HL-60 (cell line): ENCODE results near the gene CNP.

Experiments used
- DNase-seq, 2 experiments: peaks; one replicate each; pipeline ENCODE4 v3.0.0-alpha.2; 2010 to 2020; ENCODE audit warnings: low read depth in 1 of 2, low spot score in 1 of 2
- H3K27ac ChIP-seq: fragments of 250-450 bp; sonication (Bioruptor Pico); replicated peaks from 2 replicates; pipeline ENCODE4 v1.5.1; 2020; ENCODE audit warnings: mild to moderate bottlenecking, moderate library complexity
- H3K27me3 ChIP-seq: fragments of 250-450 bp; sonication (Bioruptor Pico); 2 replicates; pipeline ENCODE4 v1.5.1; 2021; ENCODE audit warnings: mild to moderate bottlenecking, moderate library complexity; ENCODE audit not compliant: insufficient read depth, poor library complexity, severe bottlenecking
- H3K4me3 ChIP-seq: replicated peaks from 2 replicates; pipeline ENCODE4 v1.5.1; 2011; ENCODE audit warnings: mild to moderate bottlenecking, control low read depth, low read length; ENCODE audit not compliant: insufficient read depth
- GABPA ChIP-seq: IDR thresholded peaks from 2 replicates; pipeline ENCODE4 v1.6.1; 2012; ENCODE audit warnings: low read depth
- POLR2AphosphoS5 ChIP-seq: IDR thresholded peaks from 2 replicates; pipeline ENCODE4 v1.6.1; 2012; ENCODE audit warnings: low read depth
- SPI1 ChIP-seq: IDR thresholded peaks from 2 replicates; pipeline ENCODE4 v1.6.1; 2012; ENCODE audit warnings: low read depth, mild to moderate bottlenecking, borderline replicate concordance
- long read RNA-seq: library from polyadenylated mRNA; unstranded; transcript quantifications from one replicate; pipeline ENCODE4 v2.0.0, GENCODE V29; 2020
- TF ChIP-seq, protein P1 (sequence below): IDR thresholded peaks from 2 replicates; pipeline ENCODE4 v1.6.1; 2012; ENCODE audit warnings: low read depth; ENCODE audit not compliant: insufficient replicate concordance
- TF ChIP-seq, protein P2 (sequence below): IDR thresholded peaks from one replicate; pipeline ENCODE4 v1.5.1; 2011; ENCODE audit warnings: low read length, control low read depth, inconsistent platforms; ENCODE audit not compliant: insufficient read depth

CNP gene
- long read RNA-seq, full-length matches to known transcripts, result 513 of 531 reads
- long read RNA-seq, partial matches to known transcripts, result 11 of 531 reads
- long read RNA-seq, other reads (novel, unspliced or antisense), result 7 of 531 reads

DNA sequence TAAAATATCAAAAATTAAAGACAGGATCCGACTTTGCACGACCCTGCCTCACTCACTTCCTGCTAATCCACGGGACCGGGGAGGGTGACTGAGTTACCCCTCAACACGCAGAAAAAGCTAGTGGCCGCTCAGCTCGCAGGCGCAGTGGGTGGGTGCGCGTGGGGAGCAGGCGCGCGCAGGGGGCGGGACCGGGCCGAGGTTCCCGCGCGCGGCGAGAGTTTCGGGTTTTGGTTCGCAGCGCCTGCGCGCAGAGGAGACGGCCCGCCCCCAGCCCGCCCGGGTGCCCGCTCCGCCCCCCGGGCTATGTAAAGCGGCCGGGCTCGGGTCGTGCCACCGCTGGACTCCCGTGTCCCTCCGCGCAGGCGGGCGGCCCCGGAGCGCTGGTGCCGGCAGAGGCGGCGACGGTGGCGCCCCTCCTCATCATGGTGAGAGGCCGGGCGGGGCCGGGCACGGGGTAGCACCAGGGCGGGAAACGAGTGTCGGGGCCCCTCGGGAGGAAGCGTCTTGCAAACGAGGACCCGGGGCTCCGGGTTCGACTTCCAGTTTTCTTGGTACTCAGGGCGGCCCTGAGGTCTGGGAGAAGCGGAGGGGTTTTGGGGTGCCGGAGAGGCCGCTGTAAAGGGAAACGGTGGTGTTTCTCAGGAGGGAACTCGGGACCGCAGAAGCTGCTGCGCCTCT lies at the start of gene CNP:
Gene CNP, plus strand, starts transcription at position 333 of the 678 bp plus-strand sequence. Its CDS starts 90 bp downstream, at position 423.
- peak; percentile 49 for TF ChIP-seq POLR2AphosphoS5
- TF ChIP-seq, protein P1, sequence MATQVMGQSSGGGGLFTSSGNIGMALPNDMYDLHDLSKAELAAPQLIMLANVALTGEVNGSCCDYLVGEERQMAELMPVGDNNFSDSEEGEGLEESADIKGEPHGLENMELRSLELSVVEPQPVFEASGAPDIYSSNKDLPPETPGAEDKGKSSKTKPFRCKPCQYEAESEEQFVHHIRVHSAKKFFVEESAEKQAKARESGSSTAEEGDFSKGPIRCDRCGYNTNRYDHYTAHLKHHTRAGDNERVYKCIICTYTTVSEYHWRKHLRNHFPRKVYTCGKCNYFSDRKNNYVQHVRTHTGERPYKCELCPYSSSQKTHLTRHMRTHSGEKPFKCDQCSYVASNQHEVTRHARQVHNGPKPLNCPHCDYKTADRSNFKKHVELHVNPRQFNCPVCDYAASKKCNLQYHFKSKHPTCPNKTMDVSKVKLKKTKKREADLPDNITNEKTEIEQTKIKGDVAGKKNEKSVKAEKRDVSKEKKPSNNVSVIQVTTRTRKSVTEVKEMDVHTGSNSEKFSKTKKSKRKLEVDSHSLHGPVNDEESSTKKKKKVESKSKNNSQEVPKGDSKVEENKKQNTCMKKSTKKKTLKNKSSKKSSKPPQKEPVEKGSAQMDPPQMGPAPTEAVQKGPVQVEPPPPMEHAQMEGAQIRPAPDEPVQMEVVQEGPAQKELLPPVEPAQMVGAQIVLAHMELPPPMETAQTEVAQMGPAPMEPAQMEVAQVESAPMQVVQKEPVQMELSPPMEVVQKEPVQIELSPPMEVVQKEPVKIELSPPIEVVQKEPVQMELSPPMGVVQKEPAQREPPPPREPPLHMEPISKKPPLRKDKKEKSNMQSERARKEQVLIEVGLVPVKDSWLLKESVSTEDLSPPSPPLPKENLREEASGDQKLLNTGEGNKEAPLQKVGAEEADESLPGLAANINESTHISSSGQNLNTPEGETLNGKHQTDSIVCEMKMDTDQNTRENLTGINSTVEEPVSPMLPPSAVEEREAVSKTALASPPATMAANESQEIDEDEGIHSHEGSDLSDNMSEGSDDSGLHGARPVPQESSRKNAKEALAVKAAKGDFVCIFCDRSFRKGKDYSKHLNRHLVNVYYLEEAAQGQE, result no peak
- Histone ChIP-seq H3K27me3 (no peaks in the 10 kb centered on the region), H3K27ac (peak within 1 kb of the TSS; percentile 79), H3K4me3 (peak within 1 kb of the TSS; percentile 76)
- DNase-seq, result peak; percentile 83 to 84

DNA sequence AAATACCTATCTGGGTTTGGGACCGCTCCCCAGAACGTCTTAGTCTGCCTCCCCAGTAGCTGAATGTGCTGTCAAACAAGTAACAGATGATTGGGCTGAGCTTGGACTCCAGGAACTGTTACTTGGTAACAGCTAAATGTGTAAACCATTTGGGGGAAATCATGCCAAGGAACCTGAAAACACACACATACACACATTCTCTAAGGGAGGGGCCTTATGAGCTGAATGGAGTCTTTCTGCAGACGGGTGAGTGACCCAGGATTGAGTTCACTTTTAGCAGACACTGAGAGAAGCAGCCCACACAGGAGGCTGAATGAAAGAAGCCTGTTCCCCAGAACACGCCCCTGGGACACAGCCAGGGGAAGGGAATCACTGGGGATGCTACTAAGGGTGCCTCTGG lies 49.4 kb upstream of the CNP start:
- no peak for DNase-seq
- peak overlapping the region; percentile 99 for H3K4me3 ChIP-seq
- H3K27me3 ChIP-seq, result no peaks in the 10 kb centered on the region
- no peak for TF ChIP-seq SPI1
- TF ChIP-seq, protein P2, sequence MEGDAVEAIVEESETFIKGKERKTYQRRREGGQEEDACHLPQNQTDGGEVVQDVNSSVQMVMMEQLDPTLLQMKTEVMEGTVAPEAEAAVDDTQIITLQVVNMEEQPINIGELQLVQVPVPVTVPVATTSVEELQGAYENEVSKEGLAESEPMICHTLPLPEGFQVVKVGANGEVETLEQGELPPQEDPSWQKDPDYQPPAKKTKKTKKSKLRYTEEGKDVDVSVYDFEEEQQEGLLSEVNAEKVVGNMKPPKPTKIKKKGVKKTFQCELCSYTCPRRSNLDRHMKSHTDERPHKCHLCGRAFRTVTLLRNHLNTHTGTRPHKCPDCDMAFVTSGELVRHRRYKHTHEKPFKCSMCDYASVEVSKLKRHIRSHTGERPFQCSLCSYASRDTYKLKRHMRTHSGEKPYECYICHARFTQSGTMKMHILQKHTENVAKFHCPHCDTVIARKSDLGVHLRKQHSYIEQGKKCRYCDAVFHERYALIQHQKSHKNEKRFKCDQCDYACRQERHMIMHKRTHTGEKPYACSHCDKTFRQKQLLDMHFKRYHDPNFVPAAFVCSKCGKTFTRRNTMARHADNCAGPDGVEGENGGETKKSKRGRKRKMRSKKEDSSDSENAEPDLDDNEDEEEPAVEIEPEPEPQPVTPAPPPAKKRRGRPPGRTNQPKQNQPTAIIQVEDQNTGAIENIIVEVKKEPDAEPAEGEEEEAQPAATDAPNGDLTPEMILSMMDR, result no peak
- no peak for TF ChIP-seq GABPA
- TF ChIP-seq POLR2AphosphoS5, result no peak
- TF ChIP-seq, protein P1, result no peak
- no peak overlapping the region for H3K27ac ChIP-seq

DNA sequence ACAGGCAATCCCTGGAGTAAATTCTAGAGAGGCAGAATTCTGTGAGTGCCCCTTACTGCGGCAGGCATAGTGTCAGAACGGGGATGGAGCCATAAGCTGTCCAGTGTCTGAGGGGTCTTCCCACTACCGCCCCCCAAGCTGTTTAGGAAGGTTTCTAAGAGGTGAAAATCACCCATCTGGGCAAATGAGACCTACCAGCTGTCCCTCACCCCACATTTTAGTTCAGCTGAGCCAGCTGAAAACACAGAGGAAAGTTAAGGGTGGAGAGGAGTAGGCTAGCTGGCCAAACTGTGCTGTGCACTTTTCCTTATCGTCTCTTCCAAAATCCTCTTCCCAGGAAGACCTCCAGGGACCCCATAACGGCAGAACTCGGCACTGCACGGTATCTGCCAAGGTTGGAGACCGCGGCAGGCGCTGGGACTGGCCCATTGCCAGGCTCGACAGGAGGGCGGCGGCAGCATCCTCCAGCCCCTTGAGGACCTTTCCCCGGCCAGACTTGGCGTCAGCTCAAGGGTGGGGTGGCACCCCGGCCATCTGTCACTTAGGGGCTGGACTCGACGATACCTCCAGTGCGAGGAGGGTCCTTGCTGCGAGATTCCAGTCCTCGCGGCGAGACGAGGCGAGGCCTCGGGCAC lies 48.8 kb upstream of the CNP start:
- peak overlapping the region; percentile 85 for H3K27ac ChIP-seq
- H3K4me3 ChIP-seq, result peak overlapping the region; percentile 99
- peak in 1 of 2 experiments; percentile 14 for DNase-seq
- TF ChIP-seq, protein P2, result no peak
- TF ChIP-seq, protein P1, result no peak
- no peak for TF ChIP-seq GABPA
- TF ChIP-seq SPI1, result no peak
- no peak for TF ChIP-seq POLR2AphosphoS5
- H3K27me3 ChIP-seq, result no peaks in the 10 kb centered on the region
